Fibroblast of mammary gland (primary cell): ENCODE data around the gene SLCO4A1.
A peak's percentile ranks its signal among the peaks of the same experiment; 100 is the strongest.

ENCODE experiments used
- DNase-seq: peaks from one replicate; pipeline ENCODE4 v3.0.0-alpha.2; 2010; ENCODE audit warnings: low read depth
- H3K4me3 ChIP-seq: 2 replicates; pipeline ENCODE4 v1.5.1; 2011; ENCODE audit warnings: low read depth, mild to moderate bottlenecking, low read length, moderate library complexity; ENCODE audit not compliant: control insufficient read depth
- CTCF ChIP-seq: conservative IDR thresholded peaks from 2 replicates; pipeline ENCODE4 v1.5.1; 2011; ENCODE audit warnings: low read depth, low read length, inconsistent platforms; ENCODE audit not compliant: control insufficient read depth, insufficient read depth

Gene SLCO4A1

GRCh38 chr20:62674370-62674769 lies 32.1 kb downstream of the SLCO4A1 start:
- no peak for TF ChIP-seq CTCF
- no peak for DNase-seq
- no peak overlapping the region for H3K4me3 ChIP-seq

GRCh38 chr20:62675156-62675876 lies 33.0 kb downstream of the SLCO4A1 start:
- DNase-seq = peak; percentile 15
- no peak overlapping the region for H3K4me3 ChIP-seq
- no peak for TF ChIP-seq CTCF

- no peak overlapping the region for H3K4me3 ChIP-seq
- no peak for DNase-seq
Observed at GRCh38 chr20:62675877-62676260, 33.6 kb downstream of the SLCO4A1 start.

GRCh38 chr20:62676976-62677375 lies 34.7 kb downstream of the SLCO4A1 start:
- DNase-seq = no peak
- no peak for TF ChIP-seq CTCF
- no peak overlapping the region for H3K4me3 ChIP-seq

More at GRCh38 chr20:62675877-62676260, 33.6 kb downstream of the SLCO4A1 start:
- no peak for TF ChIP-seq CTCF

- TF ChIP-seq CTCF = no peak
Observed at GRCh38 chr20:62677678-62678077, 35.4 kb downstream of the SLCO4A1 start.

GRCh38 chr20:62678553-62678952 lies 36.2 kb downstream of the SLCO4A1 start:
- no peak for DNase-seq
- no peak for TF ChIP-seq CTCF
- no peak overlapping the region for H3K4me3 ChIP-seq

More at GRCh38 chr20:62677678-62678077, 35.4 kb downstream of the SLCO4A1 start:
- no peak for DNase-seq
- H3K4me3 ChIP-seq = no peak overlapping the region
